ENCODE measurements around the gene IFFO2.

Gene IFFO2

GRCh38 chr1:18866846-18867245 is 89.6 kb downstream of the IFFO2 start:
- TF ChIP-seq ZFP3 (CRISPR knock-in tag; IDR thresholded peaks at IDR 0.05) (no peak), ZNF70 (CRISPR knock-in tag; IDR thresholded peaks at IDR 0.05) (peak; percentile 41; the same call in 1 of the 2 replicates), TCF4 (CRISPR knock-in tag; IDR thresholded peaks at IDR 0.05; ENCODE audit: borderline replicate concordance) (no peak)
- ATAC-seq = no peak

DNA sequence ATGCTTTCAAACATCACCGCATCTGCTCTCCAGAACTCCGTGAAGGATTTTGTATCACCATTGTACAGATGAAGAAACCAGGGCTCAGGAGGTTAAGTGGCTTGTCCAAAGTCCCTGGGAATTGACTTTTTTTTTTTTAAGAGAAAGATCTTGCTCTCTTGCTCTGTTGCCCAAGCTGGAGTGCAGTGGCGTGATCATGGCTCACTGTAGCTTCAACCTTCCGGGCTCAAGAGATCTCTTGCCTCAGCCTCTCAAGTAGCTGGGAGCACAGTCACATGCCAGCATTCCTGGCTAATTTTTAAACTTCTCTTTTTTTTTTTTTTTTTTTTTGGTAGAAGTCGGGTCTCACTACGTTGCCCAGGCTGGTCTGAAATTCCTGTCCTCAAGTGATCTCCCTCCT is 90.2 kb downstream of the IFFO2 start:
- TF ChIP-seq, protein P1, sequence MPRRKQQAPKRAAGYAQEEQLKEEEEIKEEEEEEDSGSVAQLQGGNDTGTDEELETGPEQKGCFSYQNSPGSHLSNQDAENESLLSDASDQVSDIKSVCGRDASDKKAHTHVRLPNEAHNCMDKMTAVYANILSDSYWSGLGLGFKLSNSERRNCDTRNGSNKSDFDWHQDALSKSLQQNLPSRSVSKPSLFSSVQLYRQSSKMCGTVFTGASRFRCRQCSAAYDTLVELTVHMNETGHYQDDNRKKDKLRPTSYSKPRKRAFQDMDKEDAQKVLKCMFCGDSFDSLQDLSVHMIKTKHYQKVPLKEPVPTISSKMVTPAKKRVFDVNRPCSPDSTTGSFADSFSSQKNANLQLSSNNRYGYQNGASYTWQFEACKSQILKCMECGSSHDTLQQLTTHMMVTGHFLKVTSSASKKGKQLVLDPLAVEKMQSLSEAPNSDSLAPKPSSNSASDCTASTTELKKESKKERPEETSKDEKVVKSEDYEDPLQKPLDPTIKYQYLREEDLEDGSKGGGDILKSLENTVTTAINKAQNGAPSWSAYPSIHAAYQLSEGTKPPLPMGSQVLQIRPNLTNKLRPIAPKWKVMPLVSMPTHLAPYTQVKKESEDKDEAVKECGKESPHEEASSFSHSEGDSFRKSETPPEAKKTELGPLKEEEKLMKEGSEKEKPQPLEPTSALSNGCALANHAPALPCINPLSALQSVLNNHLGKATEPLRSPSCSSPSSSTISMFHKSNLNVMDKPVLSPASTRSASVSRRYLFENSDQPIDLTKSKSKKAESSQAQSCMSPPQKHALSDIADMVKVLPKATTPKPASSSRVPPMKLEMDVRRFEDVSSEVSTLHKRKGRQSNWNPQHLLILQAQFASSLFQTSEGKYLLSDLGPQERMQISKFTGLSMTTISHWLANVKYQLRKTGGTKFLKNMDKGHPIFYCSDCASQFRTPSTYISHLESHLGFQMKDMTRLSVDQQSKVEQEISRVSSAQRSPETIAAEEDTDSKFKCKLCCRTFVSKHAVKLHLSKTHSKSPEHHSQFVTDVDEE (CRISPR knock-in tag; IDR thresholded peaks at IDR 0.05) = no peak
- no peak for TF ChIP-seq TCF4 (CRISPR knock-in tag; IDR thresholded peaks at IDR 0.05; ENCODE audit: borderline replicate concordance)
- TF ChIP-seq ZNF70 (CRISPR knock-in tag; IDR thresholded peaks at IDR 0.05) = no peak
- no peak for TF ChIP-seq BACH2 (CRISPR knock-in tag; IDR thresholded peaks at IDR 0.05; ENCODE audit: borderline replicate concordance)
- no peak for TF ChIP-seq ZFP3 (CRISPR knock-in tag; IDR thresholded peaks at IDR 0.05)
- TF ChIP-seq RARB (CRISPR knock-in tag; IDR thresholded peaks at IDR 0.05) = no peak
- no peak for TF ChIP-seq ZC3H10 (CRISPR knock-in tag; IDR thresholded peaks at IDR 0.05)
- no peak for ATAC-seq

- ATAC-seq = no peak
- TF ChIP-seq TCF4 (CRISPR knock-in tag; IDR thresholded peaks at IDR 0.05; ENCODE audit: borderline replicate concordance) (no peak), ZNF565 (CRISPR knock-in tag; conservative IDR thresholded peaks at IDR 0.05; ENCODE audit: low read depth) (no peak), CREB5 (CRISPR knock-in tag; IDR thresholded peaks at IDR 0.05; ENCODE audit: low read depth) (no peak), PATZ1 (CRISPR knock-in tag; IDR thresholded peaks at IDR 0.05; ENCODE audit: borderline replicate concordance) (no peak), PPARA (CRISPR knock-in tag; IDR thresholded peaks at IDR 0.05; ENCODE audit: borderline replicate concordance) (no peak), CSRNP3 (CRISPR knock-in tag; IDR thresholded peaks at IDR 0.05) (no peak), RARB (CRISPR knock-in tag; IDR thresholded peaks at IDR 0.05) (no peak), OSR1 (CRISPR knock-in tag; IDR thresholded peaks at IDR 0.05) (no peak), ZFP30 (CRISPR knock-in tag; IDR thresholded peaks at IDR 0.05) (no peak), ESRRG (CRISPR knock-in tag; IDR thresholded peaks at IDR 0.05) (no peak), ZC3H10 (CRISPR knock-in tag; IDR thresholded peaks at IDR 0.05) (no peak), ZNF70 (CRISPR knock-in tag; IDR thresholded peaks at IDR 0.05) (no peak), BACH2 (CRISPR knock-in tag; IDR thresholded peaks at IDR 0.05; ENCODE audit: borderline replicate concordance) (no peak), ZFP3 (CRISPR knock-in tag; IDR thresholded peaks at IDR 0.05) (no peak), GLIS3 (CRISPR knock-in tag; IDR thresholded peaks at IDR 0.05) (no peak), CSDC2 (CRISPR knock-in tag; IDR thresholded peaks at IDR 0.05) (no peak), ARNTL (CRISPR knock-in tag; IDR thresholded peaks at IDR 0.05; ENCODE audit: borderline replicate concordance, low read depth) (no peak)
- TF ChIP-seq, protein P1 (CRISPR knock-in tag; IDR thresholded peaks at IDR 0.05) = no peak
- TF ChIP-seq, protein P2, sequence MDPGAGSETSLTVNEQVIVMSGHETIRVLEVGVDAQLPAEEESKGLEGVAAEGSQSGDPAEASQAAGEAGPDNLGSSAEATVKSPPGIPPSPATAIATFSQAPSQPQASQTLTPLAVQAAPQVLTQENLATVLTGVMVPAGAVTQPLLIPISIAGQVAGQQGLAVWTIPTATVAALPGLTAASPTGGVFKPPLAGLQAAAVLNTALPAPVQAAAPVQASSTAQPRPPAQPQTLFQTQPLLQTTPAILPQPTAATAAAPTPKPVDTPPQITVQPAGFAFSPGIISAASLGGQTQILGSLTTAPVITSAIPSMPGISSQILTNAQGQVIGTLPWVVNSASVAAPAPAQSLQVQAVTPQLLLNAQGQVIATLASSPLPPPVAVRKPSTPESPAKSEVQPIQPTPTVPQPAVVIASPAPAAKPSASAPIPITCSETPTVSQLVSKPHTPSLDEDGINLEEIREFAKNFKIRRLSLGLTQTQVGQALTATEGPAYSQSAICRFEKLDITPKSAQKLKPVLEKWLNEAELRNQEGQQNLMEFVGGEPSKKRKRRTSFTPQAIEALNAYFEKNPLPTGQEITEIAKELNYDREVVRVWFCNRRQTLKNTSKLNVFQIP (CRISPR knock-in tag; IDR thresholded peaks at IDR 0.05; ENCODE audit: borderline replicate concordance, low read depth) = no peak
Measured at GRCh38 chr1:18865176-18865575, 91.3 kb downstream of the IFFO2 start.
